H1 (cell line): ENCODE results near the gene SSC5D. TPM values are rescaled to one million over a fixed set of nuclear protein-coding genes. Genes with fewer than 3 reads are reported as not detected.

Experiments used
- CTCF ChIA-PET: fragments of 300-600 bp; sonication (Branson Sonifier 250); formaldehyde crosslinking; loops from one replicate; lab custom pipeline; 2021; ENCODE audit not compliant: partially characterized antibody; lab: Charles Lee
- POLR2A ChIA-PET: fragments of 300-600 bp; sonication (Branson Sonifier 250); formaldehyde crosslinking; loops from one replicate; lab custom pipeline; 2021; ENCODE audit warnings: inconsistent platforms; ENCODE audit not compliant: partially characterized antibody; lab: Charles Lee
- DNase-seq, 2 experiments: peaks; one replicate each; pipeline versions ENCODE4 v3.0.0 to v3.0.0-alpha.2; 2010 to 2022; ENCODE audit warnings: low spot score in 2 of 2, low read depth in 1 of 2, mixed read lengths in 1 of 2
- FAIRE-seq: peaks from 2 replicates; lab custom pipeline; 2011; peaks lifted over from hg19 to GRCh38; lab: Jason Lieb, UNC
- H2AFZ ChIP-seq: 2 replicates; pipeline ENCODE4 v1.8.1; 2012; ENCODE audit warnings: low read length, inconsistent platforms
- H2AK5ac ChIP-seq: 2 replicates; pipeline ENCODE4 v1.6.1; 2013; ENCODE audit warnings: low read depth, low read length
- H2BK120ac ChIP-seq: replicated peaks from 2 replicates; pipeline ENCODE3; 2013; ENCODE audit warnings: low read depth, low read length, inconsistent platforms
- H2BK12ac ChIP-seq: 2 replicates; pipeline ENCODE4 v1.6.1; 2013; ENCODE audit warnings: low read depth, low read length
- H2BK15ac ChIP-seq: 2 replicates; pipeline ENCODE4 v1.6.1; 2013; ENCODE audit warnings: low read length
- H2BK20ac ChIP-seq: 2 replicates; pipeline ENCODE4 v1.6.1; 2013; ENCODE audit warnings: low read length
- H2BK5ac ChIP-seq: 2 replicates; pipeline ENCODE4 v1.6.1; 2013; ENCODE audit warnings: low read depth, low read length
- H3K14ac ChIP-seq: 2 replicates; pipeline ENCODE4 v1.6.1; 2013; ENCODE audit warnings: inconsistent platforms; ENCODE audit not compliant: insufficient read length
- H3K18ac ChIP-seq: 2 replicates; pipeline ENCODE4 v1.6.1; 2013; ENCODE audit warnings: low read length; ENCODE audit errors: extremely low read depth
- H3K23ac ChIP-seq: 2 replicates; pipeline ENCODE4 v1.6.1; 2013; ENCODE audit warnings: inconsistent platforms; ENCODE audit not compliant: insufficient read length
- H3K23me2 ChIP-seq: 2 replicates; pipeline ENCODE4 v1.6.1; 2013; ENCODE audit warnings: low read depth, low read length
- H3K27ac ChIP-seq: 2 replicates; pipeline ENCODE4 v1.6.1; 2011; ENCODE audit warnings: low read depth, low read length, inconsistent platforms
- H3K27me3 ChIP-seq, 4 experiments: replicated peaks in 1 of 4; 1 replicate in 1 of 4; 2 replicates in 3 of 4; pipeline versions ENCODE4 v1.6.1 to v1.8.1; 2011 to 2013; ENCODE audit warnings: low read length in 3 of 4, mild to moderate bottlenecking in 3 of 4, inconsistent platforms in 2 of 4, mixed read lengths in 2 of 4, moderate library complexity in 1 of 4; ENCODE audit not compliant: control insufficient read depth in 3 of 4, insufficient read depth in 3 of 4; ENCODE audit errors: extremely low read depth in 1 of 4
- H3K36me3 ChIP-seq, 4 experiments: 2 replicates each; pipeline versions ENCODE4 v1.6.1 to v1.8.1; 2011 to 2013; ENCODE audit warnings: mild to moderate bottlenecking in 4 of 4, low read length in 3 of 4, moderate library complexity in 2 of 4, control low read depth in 1 of 4, inconsistent platforms in 1 of 4; ENCODE audit not compliant: insufficient read depth in 4 of 4, control insufficient read depth in 2 of 4
- H3K4ac ChIP-seq: replicated peaks from 2 replicates; pipeline ENCODE3; 2013; ENCODE audit warnings: low read length, low read depth, mixed read lengths, inconsistent platforms; ENCODE audit not compliant: insufficient read length
- H3K4me1 ChIP-seq, 4 experiments: replicated peaks in 1 of 4; 1 replicate in 1 of 4; 2 replicates in 3 of 4; pipeline versions ENCODE4 v1.6.1 to v1.8.1; 2011 to 2013; ENCODE audit warnings: low read length in 3 of 4, inconsistent platforms in 2 of 4, mixed read lengths in 1 of 4; ENCODE audit not compliant: insufficient read depth in 4 of 4, control insufficient read depth in 3 of 4
- H3K4me2 ChIP-seq, 2 experiments: 2 replicates each; pipeline versions ENCODE4 v1.6.1 to v1.8.1; 2011 to 2013; ENCODE audit warnings: low read depth in 2 of 2, low read length in 2 of 2, control low read depth in 1 of 2, inconsistent platforms in 1 of 2, mild to moderate bottlenecking in 1 of 2; ENCODE audit not compliant: insufficient read depth in 1 of 2
- H3K4me3 ChIP-seq, 4 experiments: fragments of 200-600, 300-600 bp in 1 of 4; sonication (generic), shearing (Covaris generic), sonication (Bioruptor Twin) in 1 of 4; 2 replicates each; pipeline versions ENCODE4 v1.5.1 to v1.8.1; 2011 to 2016; ENCODE audit warnings: low read length in 4 of 4, low read depth in 3 of 4, control low read depth in 2 of 4, inconsistent platforms in 2 of 4, mild to moderate bottlenecking in 2 of 4, mixed read lengths in 1 of 4, moderate library complexity in 1 of 4; ENCODE audit not compliant: insufficient read depth in 2 of 4; ENCODE audit errors: extremely low read depth in 1 of 4
- H3K56ac ChIP-seq: replicated peaks from 2 replicates; pipeline ENCODE3; 2013; ENCODE audit warnings: low read depth, mild to moderate bottlenecking, mixed read lengths, low read length, inconsistent platforms; ENCODE audit not compliant: insufficient read length
- H3K79me1 ChIP-seq: 2 replicates; pipeline ENCODE4 v1.6.1; 2013; ENCODE audit warnings: low read depth, low read length, control low read depth
- H3K79me2 ChIP-seq, 2 experiments: 2 replicates each; pipeline versions ENCODE4 v1.6.1 to v1.8.1; 2012 to 2013; ENCODE audit warnings: low read length in 2 of 2, mild to moderate bottlenecking in 2 of 2, inconsistent platforms in 1 of 2; ENCODE audit not compliant: insufficient read depth in 2 of 2, control insufficient read depth in 1 of 2
- H3K9ac ChIP-seq, 4 experiments: replicated peaks in 1 of 4; 1 replicate in 1 of 4; 2 replicates in 3 of 4; pipeline versions ENCODE4 v1.6.1 to v1.8.1; 2011 to 2013; ENCODE audit warnings: low read depth in 3 of 4, low read length in 3 of 4, control low read depth in 2 of 4, mild to moderate bottlenecking in 2 of 4, moderate library complexity in 2 of 4, inconsistent platforms in 1 of 4; ENCODE audit errors: extremely low read depth in 1 of 4
- H3K9me3 ChIP-seq, 2 experiments: 2 replicates each; pipeline versions ENCODE4 v1.6.1 to v1.8.1; 2012 to 2013; ENCODE audit warnings: mild to moderate bottlenecking in 2 of 2, moderate library complexity in 2 of 2, control low read depth in 1 of 2, inconsistent platforms in 1 of 2, low read depth in 1 of 2, low read length in 1 of 2, mixed read lengths in 1 of 2; ENCODE audit not compliant: insufficient read depth in 2 of 2
- H4K20me1 ChIP-seq, 2 experiments: replicated peaks in 1 of 2; 2 replicates each; pipeline versions ENCODE3 to v1.8.1; 2011 to 2013; ENCODE audit warnings: inconsistent platforms in 2 of 2, low read length in 2 of 2, mild to moderate bottlenecking in 1 of 2; ENCODE audit not compliant: insufficient read depth in 2 of 2, control insufficient read depth in 1 of 2
- H4K5ac ChIP-seq: 2 replicates; pipeline ENCODE4 v1.6.1; 2013; ENCODE audit warnings: low read length, low read depth, mixed read lengths, inconsistent platforms; ENCODE audit not compliant: insufficient read length
- H4K8ac ChIP-seq: 2 replicates; pipeline ENCODE4 v1.8.0; 2013; ENCODE audit warnings: mild to moderate bottlenecking, moderate library complexity, low read length, inconsistent platforms; ENCODE audit not compliant: insufficient read depth; ENCODE audit errors: extremely low read depth
- H4K91ac ChIP-seq: replicated peaks from 2 replicates; pipeline ENCODE3; 2013; ENCODE audit warnings: low read length, mixed read lengths, inconsistent platforms; ENCODE audit not compliant: insufficient read length
- ATF3 ChIP-seq: IDR thresholded peaks from 2 replicates; pipeline ENCODE4 v1.6.1; 2011; ENCODE audit warnings: low read depth, mild to moderate bottlenecking, low read length; ENCODE audit not compliant: insufficient read depth
- BRCA1 ChIP-seq: IDR thresholded peaks from 2 replicates; pipeline ENCODE4 v1.6.1; 2012; ENCODE audit warnings: low read depth, low read length, improper control_type of control experiment
- CBX5 ChIP-seq: fragments of 300-800, 300-1000 bp; sonication (generic); IDR thresholded peaks from 2 replicates; pipeline ENCODE4 v1.7.1; 2016; ENCODE audit warnings: antibody characterized with exemption, low read length, low read depth
- CHD1 ChIP-seq: IDR thresholded peaks from 2 replicates; pipeline ENCODE4 v1.6.1; 2012; ENCODE audit warnings: low read depth, low read length, improper control_type of control experiment
- CTBP2 ChIP-seq: IDR thresholded peaks from 2 replicates; pipeline ENCODE4 v1.7.0; 2011; ENCODE audit warnings: borderline replicate concordance, mild to moderate bottlenecking, moderate library complexity, mixed read lengths, low read length; ENCODE audit not compliant: insufficient read depth, insufficient read length
- FOSL1 ChIP-seq: IDR thresholded peaks from 2 replicates; pipeline ENCODE4 v1.6.1; 2011; ENCODE audit warnings: mild to moderate bottlenecking, low read depth, low read length, moderate library complexity; ENCODE audit not compliant: insufficient read depth
- KDM5A ChIP-seq: fragments of 200-600 bp; IDR thresholded peaks from 2 replicates; pipeline ENCODE4 v1.7.1; 2012; ENCODE audit warnings: mild to moderate bottlenecking, low read length, inconsistent platforms, mixed read lengths
- NANOG ChIP-seq: IDR thresholded peaks from 2 replicates; pipeline ENCODE4 v1.6.1; 2011; ENCODE audit warnings: low read length, low read depth, mild to moderate bottlenecking, inconsistent platforms; ENCODE audit not compliant: insufficient read depth, poor library complexity, severe bottlenecking
- PHF8 ChIP-seq: fragments of 200-600 bp; sonication (generic); conservative IDR thresholded peaks from 2 replicates; pipeline ENCODE4 v1.7.1; 2012; ENCODE audit warnings: low read depth, mild to moderate bottlenecking, inconsistent platforms, low read length, moderate library complexity
- POLR2A ChIP-seq, 2 experiments: IDR thresholded peaks; 1 replicate in 1 of 2; 2 replicates in 1 of 2; pipeline ENCODE4 v1.6.1; 2011; ENCODE audit warnings: low read depth in 2 of 2, low read length in 2 of 2, mild to moderate bottlenecking in 2 of 2; ENCODE audit errors: control extremely low read depth in 1 of 2
- RAD21 ChIP-seq, 2 experiments: IDR thresholded peaks in 1 of 2; conservative IDR thresholded peaks in 1 of 2; 2 replicates each; pipeline ENCODE4 v1.6.1; 2011; ENCODE audit warnings: low read depth in 2 of 2, low read length in 2 of 2, improper control_type of control experiment in 1 of 2, inconsistent platforms in 1 of 2, mild to moderate bottlenecking in 1 of 2, moderate library complexity in 1 of 2
- SIRT6 ChIP-seq: IDR thresholded peaks from one replicate; pipeline ENCODE4 v1.7.1; 2012; ENCODE audit warnings: low read length, inconsistent platforms
- ZNF274 ChIP-seq: IDR thresholded peaks from 2 replicates; pipeline ENCODE4 v1.7.0; 2012; ENCODE audit warnings: low read length, borderline replicate concordance; ENCODE audit errors: extremely low read depth
- WGBS, 2 experiments: shearing (Covaris generic) in 1 of 2; methylation state at CpG; one replicate each; pipeline versions ENCODE4 v1.1.6 to v1.1.7; 2013 to 2015; ENCODE audit warnings: low lambda C conversion rate in 2 of 2, mixed read lengths in 2 of 2, inconsistent platforms in 1 of 2, low coverage in 1 of 2, missing lambda C conversion rate in 1 of 2; ENCODE audit not compliant: insufficient replicate concordance in 2 of 2, insufficient coverage in 1 of 2, insufficient read length in 1 of 2; ENCODE audit errors: extremely low coverage in 1 of 2, missing lambda C conversion rate in 1 of 2; 5-methylcytosine and 5-hydroxymethylcytosine counted together
- polyA plus RNA-seq, 7 experiments: library from polyadenylated mRNA; depleted of rRNA in 3 of 7; stranded (reverse) in 5 of 7; unstranded in 2 of 7; fragments of >200 nt in 5 of 7; fragments of 200-250 nt in 2 of 7; gene quantifications; 1 replicate in 5 of 7; 2 replicates in 1 of 7; 4 replicates in 1 of 7; pipeline versions ENCODE4 v1.2.1 to v1.2.3, GENCODE V29; 2011 to 2013; ENCODE audit warnings: missing spikeins in 2 of 7, mixed read lengths in 2 of 7
- total RNA-seq: library from RNA; stranded (reverse); fragmentation: NEBNext Ultra II Directional; extraction: Animal tissue kit (Norgen Biotek cat#: 25700); gene quantifications from 2 replicates; pipeline ENCODE4 v1.2.1, GENCODE V29; 2021

Gene SSC5D
- total and polyA plus RNA-seq, 2 of the 8 experiments (the other 6 are each of a cell fraction or from before 2014, with no cell fraction given) = 0.39 to 1.7 TPM

- DNase-seq = no peak
- TF ChIP-seq FOSL1 (no peak), CTBP2 (no peak), CHD1 (no peak), SIRT6 (no peak), RAD21 (IDR thresholded peaks at IDR 0.05 in 1 of 2, conservative IDR thresholded peaks at IDR 0.05 in 1 of 2; ENCODE audit: low read depth in 2 of 2, low read length in 2 of 2) (no peak), ATF3 (no peak), ZNF274 (no peak), CBX5 (no peak), POLR2A (IDR thresholded peaks at IDR 0.05; ENCODE audit: control extremely low read depth in 1 of 2, low read depth in 2 of 2, low read length in 2 of 2) (no peak), BRCA1 (no peak), PHF8 (no peak), KDM5A (no peak), NANOG (no peak)
- CTCF ChIA-PET = interaction anchor here (0.9 kb wide), 1 partner anchor 24 kb away, joined by 3 read pairs; no protein-coding TSS in a partner anchor
Observed at GRCh38 chr19:55559684-55560083, 71.4 kb downstream of the SSC5D start.

More at GRCh38 chr19:55559684-55560083, 71.4 kb downstream of the SSC5D start:
- no peaks in the 10 kb centered on the region for H3K36me3 ChIP-seq
- H3K9me3 ChIP-seq = no peaks in the 10 kb centered on the region
- no peaks in the 10 kb centered on the region; a peak in 1 of 7 replicates for H3K27me3 ChIP-seq
- POLR2A ChIA-PET = interaction anchor here (0.7 to 2.3 kb wide), 5 partner anchors 10 to 52 kb away, joined by 3 to 10 read pairs (median 4); partner anchors contain the start of gene ZNF579
- H3K14ac ChIP-seq = no peak overlapping the region
- H4K20me1 ChIP-seq = no peaks in the 10 kb centered on the region
- H4K8ac ChIP-seq = no peak overlapping the region
- H2AFZ ChIP-seq = no peak overlapping the region
- no peaks in the 10 kb centered on the region for H3K23me2 ChIP-seq
- no peak overlapping the region for H3K23ac ChIP-seq
- no peak overlapping the region for H3K18ac ChIP-seq
- no peak overlapping the region for H3K27ac ChIP-seq
- no peak overlapping the region for H3K56ac ChIP-seq
- H3K79me1 ChIP-seq = no peaks in the 10 kb centered on the region
- no peak overlapping the region for H3K4ac ChIP-seq
- H2AK5ac ChIP-seq = no peak overlapping the region
- H3K9ac ChIP-seq = no peak overlapping the region
- no peak overlapping the region for H2BK5ac ChIP-seq
- no peaks in the 10 kb centered on the region for H3K79me2 ChIP-seq
- no peak overlapping the region for H4K5ac ChIP-seq
- H2BK12ac ChIP-seq = peak overlapping the region; percentile 27; the same call in 1 of the 2 replicates
- WGBS, 2 experiments = 88% methylated on average over 8 of the region's 9 CpGs; no CpG with 5 or more reads in 1 of the 2 experiments
- H3K4me2 ChIP-seq = no peak overlapping the region
- H4K91ac ChIP-seq = no peak overlapping the region
- FAIRE-seq = no peak
- no peak overlapping the region for H2BK20ac ChIP-seq
- no peak overlapping the region for H3K4me3 ChIP-seq
- no peak overlapping the region for H2BK15ac ChIP-seq
- H2BK120ac ChIP-seq = no peak overlapping the region
- H3K4me1 ChIP-seq = peaks cover 0 to 3% (median 0%) of the 10 kb centered on the region in 4 experiments; a peak in 2 of 7 replicates
